Measurements from ENCODE around the gene CCDC92B. TPM values are rescaled to one million over a fixed set of nuclear protein-coding genes. Genes with fewer than 3 reads are reported as not detected.

CCDC92B gene
- total RNA-seq, 1 experiment from 2014 or later = 15.2 TPM

DNA sequence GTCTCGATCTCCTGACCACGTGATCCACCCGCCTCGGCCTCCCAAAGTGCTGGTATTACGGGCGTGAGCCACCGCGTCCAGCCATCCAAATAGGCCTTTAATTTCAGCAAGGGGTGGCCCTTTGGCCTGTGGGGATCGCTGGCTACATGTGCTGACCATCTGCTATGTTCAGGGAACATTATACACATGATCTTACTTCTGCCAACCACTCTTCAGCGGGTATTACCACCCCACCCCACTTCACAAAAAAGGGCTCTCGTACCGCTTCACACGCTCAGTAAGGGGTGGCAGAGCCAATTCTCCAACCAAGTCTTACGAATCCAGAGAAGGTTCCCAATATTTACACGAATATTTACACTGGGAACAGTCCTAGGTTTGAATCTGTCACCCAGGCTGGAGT lies 11.8 kb downstream of the CCDC92B start (continued):
- TF ChIP-seq, protein P1, sequence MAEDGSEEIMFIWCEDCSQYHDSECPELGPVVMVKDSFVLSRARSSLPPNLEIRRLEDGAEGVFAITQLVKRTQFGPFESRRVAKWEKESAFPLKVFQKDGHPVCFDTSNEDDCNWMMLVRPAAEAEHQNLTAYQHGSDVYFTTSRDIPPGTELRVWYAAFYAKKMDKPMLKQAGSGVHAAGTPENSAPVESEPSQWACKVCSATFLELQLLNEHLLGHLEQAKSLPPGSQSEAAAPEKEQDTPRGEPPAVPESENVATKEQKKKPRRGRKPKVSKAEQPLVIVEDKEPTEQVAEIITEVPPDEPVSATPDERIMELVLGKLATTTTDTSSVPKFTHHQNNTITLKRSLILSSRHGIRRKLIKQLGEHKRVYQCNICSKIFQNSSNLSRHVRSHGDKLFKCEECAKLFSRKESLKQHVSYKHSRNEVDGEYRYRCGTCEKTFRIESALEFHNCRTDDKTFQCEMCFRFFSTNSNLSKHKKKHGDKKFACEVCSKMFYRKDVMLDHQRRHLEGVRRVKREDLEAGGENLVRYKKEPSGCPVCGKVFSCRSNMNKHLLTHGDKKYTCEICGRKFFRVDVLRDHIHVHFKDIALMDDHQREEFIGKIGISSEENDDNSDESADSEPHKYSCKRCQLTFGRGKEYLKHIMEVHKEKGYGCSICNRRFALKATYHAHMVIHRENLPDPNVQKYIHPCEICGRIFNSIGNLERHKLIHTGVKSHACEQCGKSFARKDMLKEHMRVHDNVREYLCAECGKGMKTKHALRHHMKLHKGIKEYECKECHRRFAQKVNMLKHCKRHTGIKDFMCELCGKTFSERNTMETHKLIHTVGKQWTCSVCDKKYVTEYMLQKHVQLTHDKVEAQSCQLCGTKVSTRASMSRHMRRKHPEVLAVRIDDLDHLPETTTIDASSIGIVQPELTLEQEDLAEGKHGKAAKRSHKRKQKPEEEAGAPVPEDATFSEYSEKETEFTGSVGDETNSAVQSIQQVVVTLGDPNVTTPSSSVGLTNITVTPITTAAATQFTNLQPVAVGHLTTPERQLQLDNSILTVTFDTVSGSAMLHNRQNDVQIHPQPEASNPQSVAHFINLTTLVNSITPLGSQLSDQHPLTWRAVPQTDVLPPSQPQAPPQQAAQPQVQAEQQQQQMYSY (CRISPR knock-in tag; IDR thresholded peaks at IDR 0.05) = no peak
- TF ChIP-seq JUN (CRISPR knock-in tag; IDR thresholded peaks at IDR 0.05) (no peak), TEAD1 (CRISPR knock-in tag; IDR thresholded peaks at IDR 0.05) (no peak), IRF2 (CRISPR knock-in tag; IDR thresholded peaks at IDR 0.05; ENCODE audit: borderline replicate concordance, low read depth) (no peak)
- TF ChIP-seq, protein P2, sequence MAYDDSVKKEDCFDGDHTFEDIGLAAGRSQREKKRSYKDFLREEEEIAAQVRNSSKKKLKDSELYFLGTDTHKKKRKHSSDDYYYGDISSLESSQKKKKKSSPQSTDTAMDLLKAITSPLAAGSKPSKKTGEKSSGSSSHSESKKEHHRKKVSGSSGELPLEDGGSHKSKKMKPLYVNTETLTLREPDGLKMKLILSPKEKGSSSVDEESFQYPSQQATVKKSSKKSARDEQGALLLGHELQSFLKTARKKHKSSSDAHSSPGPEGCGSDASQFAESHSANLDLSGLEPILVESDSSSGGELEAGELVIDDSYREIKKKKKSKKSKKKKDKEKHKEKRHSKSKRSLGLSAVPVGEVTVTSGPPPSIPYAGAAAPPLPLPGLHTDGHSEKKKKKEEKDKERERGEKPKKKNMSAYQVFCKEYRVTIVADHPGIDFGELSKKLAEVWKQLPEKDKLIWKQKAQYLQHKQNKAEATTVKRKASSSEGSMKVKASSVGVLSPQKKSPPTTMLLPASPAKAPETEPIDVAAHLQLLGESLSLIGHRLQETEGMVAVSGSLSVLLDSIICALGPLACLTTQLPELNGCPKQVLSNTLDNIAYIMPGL (CRISPR knock-in tag; IDR thresholded peaks at IDR 0.05) = no peak
- TF ChIP-seq, protein P3, sequence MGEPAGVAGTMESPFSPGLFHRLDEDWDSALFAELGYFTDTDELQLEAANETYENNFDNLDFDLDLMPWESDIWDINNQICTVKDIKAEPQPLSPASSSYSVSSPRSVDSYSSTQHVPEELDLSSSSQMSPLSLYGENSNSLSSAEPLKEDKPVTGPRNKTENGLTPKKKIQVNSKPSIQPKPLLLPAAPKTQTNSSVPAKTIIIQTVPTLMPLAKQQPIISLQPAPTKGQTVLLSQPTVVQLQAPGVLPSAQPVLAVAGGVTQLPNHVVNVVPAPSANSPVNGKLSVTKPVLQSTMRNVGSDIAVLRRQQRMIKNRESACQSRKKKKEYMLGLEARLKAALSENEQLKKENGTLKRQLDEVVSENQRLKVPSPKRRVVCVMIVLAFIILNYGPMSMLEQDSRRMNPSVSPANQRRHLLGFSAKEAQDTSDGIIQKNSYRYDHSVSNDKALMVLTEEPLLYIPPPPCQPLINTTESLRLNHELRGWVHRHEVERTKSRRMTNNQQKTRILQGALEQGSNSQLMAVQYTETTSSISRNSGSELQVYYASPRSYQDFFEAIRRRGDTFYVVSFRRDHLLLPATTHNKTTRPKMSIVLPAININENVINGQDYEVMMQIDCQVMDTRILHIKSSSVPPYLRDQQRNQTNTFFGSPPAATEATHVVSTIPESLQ (CRISPR knock-in tag; IDR thresholded peaks at IDR 0.05) = no peak

DNA sequence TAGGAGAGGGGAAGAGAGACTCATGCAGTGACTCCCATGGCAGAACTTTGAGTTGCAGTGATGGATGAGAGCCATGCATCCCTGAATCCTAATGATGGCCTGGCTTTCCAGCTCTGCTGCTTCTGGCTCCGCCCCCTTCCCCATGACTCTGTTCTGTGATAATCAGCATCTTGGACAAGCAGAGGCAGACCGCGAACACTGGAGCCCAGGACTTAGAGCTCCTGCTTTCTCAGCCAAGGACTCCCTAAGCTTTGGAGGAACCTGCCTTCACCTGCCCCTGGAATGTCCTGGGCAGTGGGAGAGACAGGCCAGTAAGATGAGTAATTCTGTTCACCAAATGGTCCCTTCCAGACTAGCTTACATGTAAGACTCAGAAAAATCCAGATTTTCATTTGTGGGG lies 12.5 kb downstream of the CCDC92B start:
- Mint-ChIP-seq H3K36me3 (peaks cover 17% of the 10 kb centered on the region), H3K4me1 (no peaks in the 10 kb centered on the region), H3K27me3 (ENCODE audit: low read depth) (no peaks in the 10 kb centered on the region), H3K4me3 (no peak overlapping the region), H3K9me3 (no peaks in the 10 kb centered on the region), H3K27ac (peak overlapping the region; percentile 65; the same call in 1 of the 2 replicates)
- ChIA-PET CTCF (interaction anchor here (0.5 kb wide), 1 partner anchor 108 kb away, joined by 3 read pairs; no protein-coding TSS in a partner anchor), POLR2A (no interaction called here)
- DNase-seq (ENCODE audit: low spot score) (no peak), ATAC-seq (peak; percentile 39; the same call in 1 of the 2 replicates)
- TF ChIP-seq IRF2 (CRISPR knock-in tag; IDR thresholded peaks at IDR 0.05; ENCODE audit: borderline replicate concordance, low read depth) (no peak), CREM (CRISPR knock-in tag; IDR thresholded peaks at IDR 0.05) (no peak), CBFB (CRISPR knock-in tag; IDR thresholded peaks at IDR 0.05; ENCODE audit: low read depth) (no peak), ZNF121 (CRISPR knock-in tag; IDR thresholded peaks at IDR 0.05) (no peak), NFYB (CRISPR knock-in tag; conservative IDR thresholded peaks at IDR 0.05; ENCODE audit: low read depth) (no peak)
- TF ChIP-seq, protein P4, sequence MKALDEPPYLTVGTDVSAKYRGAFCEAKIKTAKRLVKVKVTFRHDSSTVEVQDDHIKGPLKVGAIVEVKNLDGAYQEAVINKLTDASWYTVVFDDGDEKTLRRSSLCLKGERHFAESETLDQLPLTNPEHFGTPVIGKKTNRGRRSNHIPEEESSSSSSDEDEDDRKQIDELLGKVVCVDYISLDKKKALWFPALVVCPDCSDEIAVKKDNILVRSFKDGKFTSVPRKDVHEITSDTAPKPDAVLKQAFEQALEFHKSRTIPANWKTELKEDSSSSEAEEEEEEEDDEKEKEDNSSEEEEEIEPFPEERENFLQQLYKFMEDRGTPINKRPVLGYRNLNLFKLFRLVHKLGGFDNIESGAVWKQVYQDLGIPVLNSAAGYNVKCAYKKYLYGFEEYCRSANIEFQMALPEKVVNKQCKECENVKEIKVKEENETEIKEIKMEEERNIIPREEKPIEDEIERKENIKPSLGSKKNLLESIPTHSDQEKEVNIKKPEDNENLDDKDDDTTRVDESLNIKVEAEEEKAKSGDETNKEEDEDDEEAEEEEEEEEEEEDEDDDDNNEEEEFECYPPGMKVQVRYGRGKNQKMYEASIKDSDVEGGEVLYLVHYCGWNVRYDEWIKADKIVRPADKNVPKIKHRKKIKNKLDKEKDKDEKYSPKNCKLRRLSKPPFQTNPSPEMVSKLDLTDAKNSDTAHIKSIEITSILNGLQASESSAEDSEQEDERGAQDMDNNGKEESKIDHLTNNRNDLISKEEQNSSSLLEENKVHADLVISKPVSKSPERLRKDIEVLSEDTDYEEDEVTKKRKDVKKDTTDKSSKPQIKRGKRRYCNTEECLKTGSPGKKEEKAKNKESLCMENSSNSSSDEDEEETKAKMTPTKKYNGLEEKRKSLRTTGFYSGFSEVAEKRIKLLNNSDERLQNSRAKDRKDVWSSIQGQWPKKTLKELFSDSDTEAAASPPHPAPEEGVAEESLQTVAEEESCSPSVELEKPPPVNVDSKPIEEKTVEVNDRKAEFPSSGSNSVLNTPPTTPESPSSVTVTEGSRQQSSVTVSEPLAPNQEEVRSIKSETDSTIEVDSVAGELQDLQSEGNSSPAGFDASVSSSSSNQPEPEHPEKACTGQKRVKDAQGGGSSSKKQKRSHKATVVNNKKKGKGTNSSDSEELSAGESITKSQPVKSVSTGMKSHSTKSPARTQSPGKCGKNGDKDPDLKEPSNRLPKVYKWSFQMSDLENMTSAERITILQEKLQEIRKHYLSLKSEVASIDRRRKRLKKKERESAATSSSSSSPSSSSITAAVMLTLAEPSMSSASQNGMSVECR (CRISPR knock-in tag; IDR thresholded peaks at IDR 0.05; ENCODE audit: borderline replicate concordance) = no peak
- TF ChIP-seq, protein P5, sequence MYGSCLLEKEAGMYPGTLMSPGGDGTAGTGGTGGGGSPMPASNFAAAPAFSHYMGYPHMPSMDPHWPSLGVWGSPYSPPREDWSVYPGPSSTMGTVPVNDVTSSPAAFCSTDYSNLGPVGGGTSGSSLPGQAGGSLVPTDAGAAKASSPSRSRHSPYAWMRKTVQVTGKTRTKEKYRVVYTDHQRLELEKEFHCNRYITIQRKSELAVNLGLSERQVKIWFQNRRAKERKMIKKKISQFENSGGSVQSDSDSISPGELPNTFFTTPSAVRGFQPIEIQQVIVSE (CRISPR knock-in tag; IDR thresholded peaks at IDR 0.05; ENCODE audit: borderline replicate concordance) = no peak
- TF ChIP-seq, protein P6, sequence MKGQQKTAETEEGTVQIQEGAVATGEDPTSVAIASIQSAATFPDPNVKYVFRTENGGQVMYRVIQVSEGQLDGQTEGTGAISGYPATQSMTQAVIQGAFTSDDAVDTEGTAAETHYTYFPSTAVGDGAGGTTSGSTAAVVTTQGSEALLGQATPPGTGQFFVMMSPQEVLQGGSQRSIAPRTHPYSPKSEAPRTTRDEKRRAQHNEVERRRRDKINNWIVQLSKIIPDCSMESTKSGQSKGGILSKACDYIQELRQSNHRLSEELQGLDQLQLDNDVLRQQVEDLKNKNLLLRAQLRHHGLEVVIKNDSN (CRISPR knock-in tag; IDR thresholded peaks at IDR 0.05) = no peak
- TF ChIP-seq, protein P7, sequence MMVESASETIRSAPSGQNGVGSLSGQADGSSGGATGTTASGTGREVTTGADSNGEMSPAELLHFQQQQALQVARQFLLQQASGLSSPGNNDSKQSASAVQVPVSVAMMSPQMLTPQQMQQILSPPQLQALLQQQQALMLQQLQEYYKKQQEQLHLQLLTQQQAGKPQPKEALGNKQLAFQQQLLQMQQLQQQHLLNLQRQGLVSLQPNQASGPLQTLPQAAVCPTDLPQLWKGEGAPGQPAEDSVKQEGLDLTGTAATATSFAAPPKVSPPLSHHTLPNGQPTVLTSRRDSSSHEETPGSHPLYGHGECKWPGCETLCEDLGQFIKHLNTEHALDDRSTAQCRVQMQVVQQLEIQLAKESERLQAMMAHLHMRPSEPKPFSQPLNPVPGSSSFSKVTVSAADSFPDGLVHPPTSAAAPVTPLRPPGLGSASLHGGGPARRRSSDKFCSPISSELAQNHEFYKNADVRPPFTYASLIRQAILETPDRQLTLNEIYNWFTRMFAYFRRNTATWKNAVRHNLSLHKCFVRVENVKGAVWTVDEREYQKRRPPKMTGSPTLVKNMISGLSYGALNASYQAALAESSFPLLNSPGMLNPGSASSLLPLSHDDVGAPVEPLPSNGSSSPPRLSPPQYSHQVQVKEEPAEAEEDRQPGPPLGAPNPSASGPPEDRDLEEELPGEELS (CRISPR knock-in tag; IDR thresholded peaks at IDR 0.05) = no peak
- TF ChIP-seq, protein P8, sequence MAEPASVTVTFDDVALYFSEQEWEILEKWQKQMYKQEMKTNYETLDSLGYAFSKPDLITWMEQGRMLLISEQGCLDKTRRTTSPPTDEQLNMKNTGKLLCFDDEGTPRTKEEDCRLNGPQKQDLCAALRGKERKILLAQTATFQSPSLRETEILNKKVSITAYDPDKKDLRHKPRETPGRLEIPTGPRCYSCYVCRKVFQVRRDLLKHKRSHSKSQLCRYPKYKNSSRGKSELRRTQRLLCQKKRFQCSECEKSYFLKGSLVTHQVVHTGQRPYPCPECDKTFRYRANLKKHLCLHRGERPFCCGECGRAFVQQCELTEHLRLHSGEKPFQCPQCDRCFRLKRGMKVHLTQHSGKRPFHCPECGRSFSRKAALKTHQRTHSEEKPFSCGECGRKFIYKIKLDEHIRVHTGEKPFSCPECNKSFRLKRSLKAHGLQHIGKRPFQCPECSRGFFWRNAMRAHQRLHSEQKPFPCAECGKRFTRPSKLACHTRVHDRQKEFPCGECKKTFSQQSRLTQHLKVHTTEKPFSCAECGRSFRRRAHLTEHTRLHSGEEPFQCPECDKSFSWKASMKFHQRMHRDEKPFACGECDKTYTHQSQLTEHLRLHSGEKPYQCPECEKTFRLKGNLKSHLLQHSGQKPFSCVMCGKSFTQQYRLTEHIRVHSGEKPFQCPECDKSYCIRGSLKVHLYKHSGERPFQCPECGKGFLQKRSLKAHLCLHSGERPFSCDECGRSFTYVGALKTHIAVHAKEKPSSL (CRISPR knock-in tag; conservative IDR thresholded peaks at IDR 0.05) = no peak

All from WTC11 (cell line).